PC-9 (cell line): ENCODE results near the gene ATP1A1. TPM values are rescaled to one million over a fixed set of nuclear protein-coding genes. Genes with fewer than 3 reads are reported as not detected.

Source experiments
- BruUV-seq: library from RNA; stranded (reverse); fragments of 400-500 nt; replicated peaks from 2 replicates; lab custom pipeline; 2021; lab: Mats Ljungman, UMichigan
- CTCF ChIA-PET: fragments of 300-600 bp; sonication (Branson Sonifier 250); formaldehyde crosslinking; loops from one replicate; lab custom pipeline; 2022; ENCODE audit warnings: antibody characterized with exemption; lab: Charles Lee
- POLR2A ChIA-PET: fragments of 300-600 bp; sonication (Branson Sonifier 250); formaldehyde crosslinking; loops from one replicate; lab custom pipeline; 2022; ENCODE audit warnings: antibody characterized with exemption; ENCODE audit not compliant: unreplicated experiment; lab: Charles Lee
- DNase-seq, 2 experiments: peaks; one replicate each; pipeline versions ENCODE4 v3.0.0 to v3.0.0-alpha.2; 2015 to 2022; ENCODE audit warnings: mixed read lengths in 1 of 2
- H2AFZ ChIP-seq: fragments of 200-600 bp; sonication (generic); 2 replicates; pipeline ENCODE4 v1.8.1; 2017; ENCODE audit warnings: antibody characterized with exemption
- H3F3A ChIP-seq: fragments of 200-600 bp; sonication (generic); 2 replicates; pipeline ENCODE4 v1.8.1; 2017; ENCODE audit warnings: antibody characterized with exemption, mild to moderate bottlenecking, low read depth; ENCODE audit not compliant: insufficient read depth
- H3K27ac ChIP-seq: fragments of 200-600 bp; sonication (generic); 2 replicates; pipeline ENCODE4 v1.6.1; 2016; ENCODE audit warnings: mixed run types
- H3K27me3 ChIP-seq: fragments of 200-600 bp; sonication (generic); 2 replicates; pipeline ENCODE4 v1.6.1; 2016; ENCODE audit warnings: low read depth, mixed run types; ENCODE audit not compliant: insufficient read depth
- H3K36me3 ChIP-seq: fragments of 200-600 bp; sonication (generic); 2 replicates; pipeline ENCODE4 v1.6.1; 2016; ENCODE audit warnings: low read depth, mixed run types
- H3K4me1 ChIP-seq: fragments of 200-600 bp; sonication (generic); replicated peaks from 2 replicates; pipeline ENCODE4 v1.6.1; 2016; ENCODE audit warnings: mixed run types; ENCODE audit not compliant: insufficient read depth
- H3K4me2 ChIP-seq: fragments of 200-600 bp; sonication (generic); 2 replicates; pipeline ENCODE4 v1.6.1; 2017; ENCODE audit warnings: mixed run types
- H3K4me3 ChIP-seq: fragments of 200-600 bp; sonication (generic); 2 replicates; pipeline ENCODE4 v1.6.1; 2016; ENCODE audit warnings: mixed run types
- H3K79me2 ChIP-seq: fragments of 200-600 bp; sonication (generic); 2 replicates; pipeline ENCODE4 v1.6.1; 2017; ENCODE audit warnings: low read depth, mixed run types
- H3K9me2 ChIP-seq: fragments of 200-600 bp; sonication (generic); 2 replicates; pipeline ENCODE4 v1.8.1; 2017; ENCODE audit warnings: mild to moderate bottlenecking; ENCODE audit not compliant: insufficient read depth
- H3K9me3 ChIP-seq: fragments of 200-600 bp; sonication (generic); 2 replicates; pipeline ENCODE4 v1.8.1; 2016; ENCODE audit warnings: low read depth; ENCODE audit not compliant: insufficient read depth
- H4K20me1 ChIP-seq: fragments of 200-600 bp; sonication (generic); 2 replicates; pipeline ENCODE4 v1.8.1; 2017; ENCODE audit not compliant: insufficient read depth
- CTCF ChIP-seq: fragments of 200-600 bp; sonication (generic); conservative IDR thresholded peaks from 2 replicates; pipeline ENCODE4 v1.6.1; 2017; ENCODE audit warnings: mixed run types, antibody characterized with exemption, mild to moderate bottlenecking, moderate library complexity
- EZH2 ChIP-seq: fragments of 200-600 bp; sonication (generic); IDR thresholded peaks from 2 replicates; pipeline ENCODE4 v1.8.0; 2017; ENCODE audit warnings: antibody characterized with exemption, low read depth
- intact Hi-C: fragments of 100-400 bp; cut with micrococcal nuclease; formaldehyde crosslinking; loops from one replicate; pipeline ENCODE4 v1.10.0; 2022; ENCODE audit not compliant: unreplicated experiment
- total RNA-seq: library from RNA; stranded (reverse); gene quantifications from 2 replicates; pipeline ENCODE4 v1.2.3, GENCODE V29; 2021

Gene ATP1A1
- total RNA-seq, 1 experiment from 2014 or later: 399 TPM

DNA sequence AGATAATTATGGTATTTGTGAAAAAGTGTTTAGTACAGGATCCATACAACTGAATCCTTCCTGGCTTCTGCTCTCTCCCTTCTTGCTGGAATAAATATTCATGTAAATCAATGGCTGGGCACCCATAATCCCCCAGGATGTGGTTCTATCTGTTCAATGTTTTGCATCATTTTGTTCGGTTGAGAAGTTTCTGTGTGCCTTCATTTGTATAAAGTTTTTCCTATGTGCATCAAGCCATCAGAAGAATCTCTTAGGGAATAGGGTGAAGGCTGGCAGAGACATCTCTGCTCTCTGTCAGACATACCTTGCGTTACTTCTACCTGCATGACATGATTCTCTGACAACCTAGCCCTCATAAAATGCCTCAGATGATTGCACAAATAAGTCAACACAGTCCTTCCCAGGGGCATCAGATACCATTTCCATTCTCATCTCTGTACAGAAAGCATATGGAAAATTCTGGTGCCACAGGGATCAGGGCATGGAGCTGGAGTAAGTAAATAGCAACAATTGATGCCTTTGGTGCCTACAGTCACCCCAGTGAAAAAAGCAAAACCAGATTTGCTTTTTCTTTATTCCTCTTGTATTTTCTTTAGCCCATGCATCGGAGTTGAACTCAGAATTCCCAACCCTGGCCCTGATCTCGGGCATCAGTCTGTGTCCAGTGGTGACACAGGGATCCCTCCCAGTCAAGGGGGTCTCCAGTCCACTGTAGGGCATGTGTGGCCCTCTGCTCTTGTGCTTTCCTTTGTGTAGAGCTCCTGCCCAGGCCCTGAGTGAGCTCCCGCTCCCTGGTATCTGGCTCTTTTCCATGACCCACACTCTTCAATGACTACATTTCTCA, 39.7 kb upstream of the ATP1A1 start:
- Histone ChIP-seq H3K4me1 (peaks cover 69% of the 10 kb centered on the region), H3K79me2 (no peaks in the 10 kb centered on the region), H3K36me3 (no peaks in the 10 kb centered on the region), H3K27me3 (no peaks in the 10 kb centered on the region), H3K27ac (peak overlapping the region; percentile 76; the same call in 1 of the 2 replicates), H4K20me1 (no peaks in the 10 kb centered on the region), H3K9me3 (no peaks in the 10 kb centered on the region), H3K4me3 (no peak overlapping the region), H2AFZ (no peak overlapping the region), H3F3A (peaks cover 43% of the 10 kb centered on the region), H3K9me2 (no peaks in the 10 kb centered on the region), H3K4me2 (peak overlapping the region; percentile 32)
- TF ChIP-seq EZH2 (no peak), CTCF (no peak)
- intact Hi-C loops: no loop called here
- CTCF ChIA-PET: no interaction called here
- POLR2A ChIA-PET: no interaction called here
- BruUV-seq: no TSS peak
- no peak for DNase-seq

DNA sequence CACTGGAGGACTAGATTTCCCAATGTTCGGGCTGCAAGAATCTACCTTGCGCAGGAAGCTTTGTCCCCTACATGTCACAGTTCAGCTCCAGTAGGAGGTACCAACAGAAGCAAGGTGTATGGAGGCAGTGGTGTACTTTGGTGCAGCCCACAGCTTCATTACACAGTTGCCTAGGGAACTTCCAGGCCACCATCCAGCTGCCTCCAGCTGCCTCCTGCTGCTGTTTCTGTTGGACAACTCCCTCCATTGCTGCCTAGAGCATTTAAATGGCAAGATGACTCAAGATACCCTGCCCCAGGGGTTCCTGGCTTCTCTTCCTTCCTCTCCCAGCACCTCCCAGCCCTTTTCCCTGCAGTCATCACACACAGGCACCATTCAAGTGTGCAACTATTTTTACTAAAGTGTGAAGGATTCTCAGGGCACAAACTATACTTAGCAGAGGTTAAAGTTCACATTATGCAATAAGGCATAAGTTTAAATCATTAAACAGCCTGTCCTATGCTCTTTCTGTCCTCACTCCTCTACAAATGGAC, 39.0 kb upstream of the ATP1A1 start:
- BruUV-seq: no TSS peak
- Histone ChIP-seq H3K36me3 (no peaks in the 10 kb centered on the region), H3K27me3 (no peaks in the 10 kb centered on the region), H3F3A (peaks cover 37% of the 10 kb centered on the region), H3K4me3 (no peak overlapping the region), H3K4me1 (peaks cover 62% of the 10 kb centered on the region), H2AFZ (peak overlapping the region; percentile 0; the same call in 1 of the 2 replicates), H4K20me1 (no peaks in the 10 kb centered on the region), H3K79me2 (no peaks in the 10 kb centered on the region), H3K4me2 (peak overlapping the region; percentile 32), H3K9me2 (no peaks in the 10 kb centered on the region), H3K27ac (peak overlapping the region; percentile 76), H3K9me3 (no peaks in the 10 kb centered on the region)
- intact Hi-C loops: no loop called here
- DNase-seq: peak; percentile 32 to 89
- TF ChIP-seq CTCF: no peak
- TF ChIP-seq EZH2: no peak
- CTCF ChIA-PET: no interaction called here
- POLR2A ChIA-PET: no interaction called here

GRCh38 chr1:116334868-116335635, 38.0 kb upstream of the ATP1A1 start:
- TF ChIP-seq CTCF (no peak), EZH2 (no peak)
- no peaks in the 10 kb centered on the region for H4K20me1 ChIP-seq
- H3F3A ChIP-seq: peaks cover 36% of the 10 kb centered on the region
- peak overlapping the region; percentile 32 for H3K4me2 ChIP-seq
- intact Hi-C loops: no loop called here
- H2AFZ ChIP-seq: peak overlapping the region; percentile 0; the same call in 1 of the 2 replicates
- H3K79me2 ChIP-seq: no peaks in the 10 kb centered on the region
- ChIA-PET POLR2A (interaction anchor here (0.6 to 0.7 kb wide), 2 partner anchors 140 to 421 kb away, joined by 5 to 10 read pairs; no protein-coding TSS in a partner anchor), CTCF (no interaction called here)
- no peaks in the 10 kb centered on the region for H3K36me3 ChIP-seq
- no peaks in the 10 kb centered on the region for H3K9me2 ChIP-seq
- no TSS peak for BruUV-seq
- H3K4me1 ChIP-seq: peaks cover 61% of the 10 kb centered on the region
- H3K9me3 ChIP-seq: no peaks in the 10 kb centered on the region
- no peaks in the 10 kb centered on the region for H3K27me3 ChIP-seq
- no peak overlapping the region for H3K4me3 ChIP-seq
- DNase-seq: no peak
- H3K27ac ChIP-seq: peak overlapping the region; percentile 76
